Measurements from ENCODE around the gene ITPR1.

DNA sequence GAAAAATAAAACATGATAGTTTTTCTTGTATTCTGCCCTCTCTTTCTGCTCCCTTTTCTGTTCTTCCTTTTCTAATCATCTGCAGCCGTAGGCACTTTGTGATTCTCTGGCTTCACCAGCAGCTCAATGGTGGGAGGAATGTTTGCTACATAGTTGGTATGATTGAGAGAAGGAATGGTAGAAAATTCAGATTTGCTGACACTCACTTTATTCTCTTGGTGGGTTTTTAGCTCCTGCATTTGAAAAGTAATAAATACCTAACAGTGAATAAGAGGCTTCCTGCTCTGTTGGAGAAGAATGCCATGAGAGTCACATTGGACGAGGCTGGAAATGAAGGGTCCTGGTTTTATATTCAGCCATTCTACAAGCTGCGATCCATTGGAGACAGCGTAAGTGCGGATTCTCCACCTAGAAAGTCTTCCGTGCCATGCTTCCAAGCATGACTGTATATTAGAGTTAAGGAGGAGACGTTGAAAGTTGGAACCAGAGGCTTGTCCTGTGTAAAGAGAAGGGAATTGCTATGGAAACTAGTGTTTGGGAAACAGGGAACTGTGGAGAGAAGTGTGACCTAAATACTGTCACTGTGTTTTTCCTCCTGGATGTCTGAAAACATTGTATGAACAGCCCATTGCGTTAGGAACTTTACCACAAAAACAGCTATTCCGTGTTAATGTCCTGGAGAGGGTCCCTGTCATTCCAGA lies 148.9 kb downstream of the ITPR1 start:
- TF ChIP-seq RXRA (IDR thresholded peaks at IDR 0.05; ENCODE audit: borderline replicate concordance, low read depth), result no peak
- TF ChIP-seq POLR2AphosphoS5 (IDR thresholded peaks at IDR 0.05; ENCODE audit: low read depth, low read length), result no peak
- no peak for TF ChIP-seq CHD2 (IDR thresholded peaks at IDR 0.05; ENCODE audit: low read length, partially characterized antibody)

All from SK-N-SH (cell line).